Measurements from ENCODE around the gene ANKS3. TPM values are rescaled to one million over a fixed set of nuclear protein-coding genes. Genes with fewer than 3 reads are reported as not detected.
A peak's percentile ranks its signal among the peaks of the same experiment; 100 is the strongest.

Gene ANKS3
- total RNA-seq, 4 donors from 2014 or later: 29.3 to 58.8 (median 51.8) TPM

DNA sequence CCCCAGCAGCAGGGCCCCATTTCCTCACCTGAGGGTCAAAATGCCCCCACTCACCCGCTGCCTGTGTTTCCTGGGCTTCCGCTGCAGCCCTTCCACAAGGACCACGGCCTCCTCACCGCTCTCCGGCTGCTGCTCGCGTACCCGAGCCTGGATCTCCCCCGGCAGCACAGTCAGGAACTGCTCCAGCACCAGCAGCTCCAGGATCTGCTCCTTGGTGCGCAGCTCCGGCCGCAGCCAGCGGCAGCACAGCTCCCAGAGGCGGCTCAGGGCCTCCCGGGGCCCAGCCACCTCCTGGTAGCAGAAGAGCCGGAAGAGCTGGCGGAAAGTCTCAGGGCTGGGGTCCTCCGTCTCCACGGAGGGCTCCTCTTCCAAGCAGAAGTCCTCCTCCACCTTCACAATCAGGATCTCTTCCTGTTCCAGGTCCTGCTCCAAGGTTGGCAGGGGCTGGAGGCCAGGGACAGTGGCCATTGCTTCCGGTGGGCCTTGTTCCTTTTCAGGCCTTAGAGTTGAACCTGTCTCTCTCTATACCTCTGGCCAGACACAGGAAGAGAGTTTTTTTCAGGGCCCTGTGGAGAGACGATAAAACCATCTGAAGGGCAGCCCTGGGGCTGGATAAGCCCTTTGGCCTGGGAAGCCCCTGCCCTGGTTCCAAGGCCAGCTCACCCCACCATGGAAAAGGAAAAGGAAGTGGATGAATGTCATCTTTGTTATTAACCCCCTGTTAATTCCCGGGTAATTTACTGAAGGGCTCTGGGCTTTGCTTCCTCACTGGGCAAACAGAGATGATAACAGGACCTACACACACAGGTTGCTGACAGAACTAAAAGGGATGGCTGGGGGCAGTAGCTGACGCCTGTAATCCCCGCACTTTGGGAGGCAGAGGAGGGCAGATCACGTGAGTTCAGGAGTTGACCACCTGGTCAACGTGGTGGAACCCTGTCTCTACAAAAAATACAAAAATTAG, 31.7 kb upstream of the ANKS3 start:
- WGBS, 2 donors: 67 to 68% methylated on average over 26 of the region's 26 CpGs
- Histone ChIP-seq H3K27ac (peak overlapping the region in 2 of 4 donors; percentile 94 to 96), H3K4me3 (peak overlapping the region; percentile 79 to 99 (median 82)), H3K36me3 (peaks cover under 1 to 46% (median 4%) of the 10 kb centered on the region in 3 donors), H3K27me3 (no peaks in the 10 kb centered on the region), H3K9me3 (no peaks in the 10 kb centered on the region), H3K4me1 (peaks cover 0 to 52% (median 22%) of the 10 kb centered on the region in 4 donors)
- no peak for TF ChIP-seq EP300 (IDR thresholded peaks at IDR 0.05)
- DNase-seq (ENCODE audit: low spot score in 2 of 2): no peak

DNA sequence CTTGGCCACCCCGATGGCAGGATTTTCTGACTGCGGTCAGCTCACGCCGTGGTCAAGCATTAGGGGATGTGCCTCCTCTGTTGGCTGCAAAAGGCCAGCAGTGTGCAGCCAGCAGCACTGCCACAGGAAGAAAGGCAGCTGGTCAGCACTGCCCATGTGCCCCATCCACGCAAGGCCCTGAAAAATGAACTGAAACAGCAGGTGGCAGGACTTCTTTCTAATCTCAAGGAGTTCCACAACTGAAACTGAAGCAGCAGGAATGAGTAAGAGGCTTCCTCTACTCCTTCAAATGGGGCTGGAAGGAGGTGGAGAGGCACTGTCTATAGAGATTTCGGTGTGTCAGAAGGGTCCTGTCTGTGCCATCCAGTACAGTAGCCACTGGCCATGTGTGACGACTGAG, 29.7 kb upstream of the ANKS3 start:
- peaks cover 0 to 47% (median 22%) of the 10 kb centered on the region in 4 donors for H3K4me1 ChIP-seq

DNA sequence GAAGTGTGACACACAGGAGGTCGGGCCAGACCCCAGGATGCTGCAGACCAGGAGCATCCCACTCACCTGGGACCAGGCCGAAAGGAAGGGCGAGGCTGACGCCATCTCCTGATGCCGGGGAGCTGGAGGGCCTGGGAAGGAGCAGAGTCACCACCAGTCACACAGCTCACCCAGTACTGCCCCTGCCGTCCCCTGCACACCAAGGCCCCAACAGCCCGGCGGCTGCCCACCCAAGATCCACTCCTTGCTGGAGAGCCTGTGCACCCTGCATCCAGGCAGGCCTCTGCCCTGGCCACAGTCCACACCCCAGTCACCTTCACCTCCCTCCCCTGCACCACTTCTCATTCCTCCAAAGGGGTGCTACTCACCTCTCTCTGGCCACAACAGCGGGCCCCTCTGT, 28.1 kb upstream of the ANKS3 start:
- WGBS, 2 donors: 90 to 92% methylated on average over 7 of the region's 9 CpGs
- peaks cover 0 to 35% (median 14%) of the 10 kb centered on the region in 4 donors for H3K4me1 ChIP-seq
- peaks cover 4 to 82% (median 11%) of the 10 kb centered on the region in 3 donors for H3K36me3 ChIP-seq
- no peaks in the 10 kb centered on the region for H3K9me3 ChIP-seq
- no peaks in the 10 kb centered on the region for H3K27me3 ChIP-seq
- no peak overlapping the region for H3K27ac ChIP-seq
- no peak for DNase-seq (ENCODE audit: low spot score in 2 of 2)
- H3K4me3 ChIP-seq: no peak overlapping the region
- TF ChIP-seq, protein P1, sequence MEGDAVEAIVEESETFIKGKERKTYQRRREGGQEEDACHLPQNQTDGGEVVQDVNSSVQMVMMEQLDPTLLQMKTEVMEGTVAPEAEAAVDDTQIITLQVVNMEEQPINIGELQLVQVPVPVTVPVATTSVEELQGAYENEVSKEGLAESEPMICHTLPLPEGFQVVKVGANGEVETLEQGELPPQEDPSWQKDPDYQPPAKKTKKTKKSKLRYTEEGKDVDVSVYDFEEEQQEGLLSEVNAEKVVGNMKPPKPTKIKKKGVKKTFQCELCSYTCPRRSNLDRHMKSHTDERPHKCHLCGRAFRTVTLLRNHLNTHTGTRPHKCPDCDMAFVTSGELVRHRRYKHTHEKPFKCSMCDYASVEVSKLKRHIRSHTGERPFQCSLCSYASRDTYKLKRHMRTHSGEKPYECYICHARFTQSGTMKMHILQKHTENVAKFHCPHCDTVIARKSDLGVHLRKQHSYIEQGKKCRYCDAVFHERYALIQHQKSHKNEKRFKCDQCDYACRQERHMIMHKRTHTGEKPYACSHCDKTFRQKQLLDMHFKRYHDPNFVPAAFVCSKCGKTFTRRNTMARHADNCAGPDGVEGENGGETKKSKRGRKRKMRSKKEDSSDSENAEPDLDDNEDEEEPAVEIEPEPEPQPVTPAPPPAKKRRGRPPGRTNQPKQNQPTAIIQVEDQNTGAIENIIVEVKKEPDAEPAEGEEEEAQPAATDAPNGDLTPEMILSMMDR (IDR thresholded peaks at IDR 0.05): no peak
- TF ChIP-seq POLR2A (IDR thresholded peaks at IDR 0.05) (no peak), EP300 (IDR thresholded peaks at IDR 0.05) (no peak)

More for the DNA sequence above, 29.7 kb upstream of the ANKS3 start:
- Histone ChIP-seq H3K4me3 (no peak overlapping the region), H3K9me3 (no peaks in the 10 kb centered on the region), H3K36me3 (peaks cover 4 to 66% (median 4%) of the 10 kb centered on the region in 3 donors), H3K27ac (no peak overlapping the region), H3K27me3 (no peaks in the 10 kb centered on the region)
- no peak for TF ChIP-seq EP300 (IDR thresholded peaks at IDR 0.05)
- no peak for DNase-seq (ENCODE audit: low spot score in 2 of 2)
- WGBS, 2 donors: 82 to 87% methylated on average over 7 of the region's 7 CpGs

DNA sequence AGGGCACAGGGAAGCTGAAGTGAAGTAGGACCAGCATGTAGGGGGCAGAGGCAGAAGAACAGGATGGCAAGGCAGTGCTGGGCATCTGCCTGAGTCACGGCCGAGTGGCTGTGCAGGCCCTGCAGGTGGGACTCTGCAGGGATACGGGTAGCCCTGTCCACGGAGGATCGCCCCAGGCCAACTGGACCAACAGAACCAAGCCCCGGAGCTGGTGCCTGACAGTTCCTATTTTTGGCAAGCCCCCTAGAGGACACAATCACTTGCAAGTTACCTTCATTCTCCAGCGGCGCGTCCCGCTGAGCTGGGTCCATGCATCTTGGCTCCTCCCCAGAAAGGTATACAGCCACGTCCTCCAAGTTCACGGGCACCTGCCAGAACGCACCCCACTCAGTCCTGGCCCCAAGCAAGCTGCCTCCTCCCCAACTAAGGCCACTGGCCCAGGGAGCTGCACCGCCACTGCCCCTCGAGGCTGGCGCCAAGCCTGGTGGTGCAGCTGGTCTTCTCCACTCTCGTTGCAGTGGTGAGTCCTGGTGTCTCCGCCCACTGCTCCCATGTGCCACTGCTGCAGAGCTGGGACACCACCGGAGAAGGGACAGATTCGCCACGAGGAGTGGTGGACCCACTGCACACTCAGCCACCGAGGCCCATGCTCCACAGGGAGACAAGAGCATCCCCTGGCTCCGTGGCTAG, 26.3 kb upstream of the ANKS3 start:
- H3K9me3 ChIP-seq: no peaks in the 10 kb centered on the region
- TF ChIP-seq, protein P1 (IDR thresholded peaks at IDR 0.05): no peak
- TF ChIP-seq POLR2A (IDR thresholded peaks at IDR 0.05) (no peak), EP300 (IDR thresholded peaks at IDR 0.05) (no peak)
- H3K4me1 ChIP-seq: peaks cover 0 to 24% (median 2%) of the 10 kb centered on the region in 4 donors
- WGBS, 2 donors: 86 to 89% methylated on average over 22 of the region's 23 CpGs
- H3K4me3 ChIP-seq: no peak overlapping the region
- H3K27me3 ChIP-seq: no peaks in the 10 kb centered on the region
- no peak for DNase-seq (ENCODE audit: low spot score in 2 of 2)
- peaks cover 4 to 97% (median 15%) of the 10 kb centered on the region in 3 donors for H3K36me3 ChIP-seq
- no peak overlapping the region for H3K27ac ChIP-seq

DNA sequence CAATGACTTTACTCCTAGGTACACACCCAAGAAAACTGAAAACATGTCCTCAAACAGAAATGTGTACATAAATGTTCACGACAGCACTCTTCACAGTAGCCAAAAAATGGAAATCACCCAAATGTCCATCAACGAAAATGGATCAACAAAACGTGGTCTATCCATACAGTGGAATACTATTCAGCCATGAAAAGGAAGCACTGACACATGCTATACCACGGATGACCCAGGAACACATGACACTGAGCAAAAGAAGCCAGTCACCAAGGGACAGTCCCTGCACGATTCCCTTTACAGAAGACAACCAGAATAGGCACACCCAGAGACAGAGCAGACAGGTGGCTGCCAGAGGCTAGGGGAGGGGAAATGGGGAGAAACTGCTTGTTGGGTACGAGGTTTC, 21.6 kb upstream of the ANKS3 start:
- H3K27ac ChIP-seq: no peak overlapping the region
- no peaks in the 10 kb centered on the region for H3K27me3 ChIP-seq
- H3K36me3 ChIP-seq: peaks cover 6 to 100% (median 27%) of the 10 kb centered on the region in 3 donors
- WGBS, 2 donors: 94 to 99% methylated on average over 6 of the region's 6 CpGs
- no peak overlapping the region for H3K4me3 ChIP-seq
- H3K9me3 ChIP-seq: no peaks in the 10 kb centered on the region
- TF ChIP-seq, protein P1 (IDR thresholded peaks at IDR 0.05): no peak
- TF ChIP-seq POLR2A (IDR thresholded peaks at IDR 0.05): no peak
- no peak for TF ChIP-seq EP300 (IDR thresholded peaks at IDR 0.05)
- no peaks in the 10 kb centered on the region for H3K4me1 ChIP-seq
- no peak for DNase-seq (ENCODE audit: low spot score in 2 of 2)
